ENCODE results near the gene FARP2.

DNA sequence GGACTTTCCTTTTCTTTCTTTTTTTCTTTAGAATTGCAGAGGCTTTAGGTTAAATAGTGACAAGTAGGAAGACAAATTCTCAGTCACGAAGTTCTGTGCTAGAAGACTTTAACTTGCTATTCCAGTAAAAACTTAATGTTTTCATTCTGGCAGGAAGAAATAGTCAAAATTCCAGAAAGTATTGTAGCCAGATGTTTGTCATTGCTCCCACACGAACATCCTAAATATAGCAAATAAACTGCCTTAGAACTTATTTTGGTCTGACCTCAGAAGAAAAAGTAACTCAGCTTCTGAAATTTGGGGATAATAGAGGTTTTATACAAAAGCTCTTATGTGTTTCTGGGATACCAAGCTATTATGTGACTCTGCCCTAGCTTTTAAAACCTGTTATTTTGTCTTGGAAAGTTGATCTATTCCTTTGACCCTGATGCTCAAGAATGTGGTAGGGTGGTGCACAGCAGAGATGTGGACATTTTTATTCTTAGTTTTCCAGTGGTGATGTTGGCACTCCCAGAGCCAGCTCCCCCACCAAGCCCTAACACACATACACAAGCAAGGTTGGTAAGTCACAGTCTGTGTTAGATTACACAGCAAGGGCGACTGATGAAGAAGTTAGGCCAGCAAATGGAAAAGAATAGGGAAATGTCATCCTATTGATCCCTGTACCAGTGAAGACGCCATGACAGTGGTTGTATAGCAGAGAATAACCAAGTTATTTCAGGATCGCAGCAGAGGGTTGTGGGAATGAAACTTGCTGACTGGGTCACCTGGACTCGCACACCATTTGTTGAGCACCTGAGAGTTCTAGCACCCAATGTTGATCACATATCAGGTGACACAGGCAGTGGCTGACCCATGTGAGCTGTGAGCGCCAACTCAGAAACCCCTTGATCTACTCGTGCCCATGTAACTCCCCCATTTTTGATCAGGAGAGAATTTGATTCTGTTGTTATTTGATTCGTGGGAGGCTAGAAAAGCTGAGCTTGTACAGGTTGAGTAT, 23.7 kb downstream of the FARP2 start:
- TF ChIP-seq, protein P1, sequence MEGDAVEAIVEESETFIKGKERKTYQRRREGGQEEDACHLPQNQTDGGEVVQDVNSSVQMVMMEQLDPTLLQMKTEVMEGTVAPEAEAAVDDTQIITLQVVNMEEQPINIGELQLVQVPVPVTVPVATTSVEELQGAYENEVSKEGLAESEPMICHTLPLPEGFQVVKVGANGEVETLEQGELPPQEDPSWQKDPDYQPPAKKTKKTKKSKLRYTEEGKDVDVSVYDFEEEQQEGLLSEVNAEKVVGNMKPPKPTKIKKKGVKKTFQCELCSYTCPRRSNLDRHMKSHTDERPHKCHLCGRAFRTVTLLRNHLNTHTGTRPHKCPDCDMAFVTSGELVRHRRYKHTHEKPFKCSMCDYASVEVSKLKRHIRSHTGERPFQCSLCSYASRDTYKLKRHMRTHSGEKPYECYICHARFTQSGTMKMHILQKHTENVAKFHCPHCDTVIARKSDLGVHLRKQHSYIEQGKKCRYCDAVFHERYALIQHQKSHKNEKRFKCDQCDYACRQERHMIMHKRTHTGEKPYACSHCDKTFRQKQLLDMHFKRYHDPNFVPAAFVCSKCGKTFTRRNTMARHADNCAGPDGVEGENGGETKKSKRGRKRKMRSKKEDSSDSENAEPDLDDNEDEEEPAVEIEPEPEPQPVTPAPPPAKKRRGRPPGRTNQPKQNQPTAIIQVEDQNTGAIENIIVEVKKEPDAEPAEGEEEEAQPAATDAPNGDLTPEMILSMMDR (IDR thresholded peaks at IDR 0.05): no peak
- no peak for TF ChIP-seq ZFX (IDR thresholded peaks at IDR 0.05; ENCODE audit: borderline replicate concordance)
